ENCODE results near the gene ING3. TPM values are rescaled to one million over a fixed set of nuclear protein-coding genes. Genes with fewer than 3 reads are reported as not detected.

ING3 gene
- total RNA-seq, 3 donors from 2014 or later: 14.6 to 19.0 (median 19.0) TPM

DNA sequence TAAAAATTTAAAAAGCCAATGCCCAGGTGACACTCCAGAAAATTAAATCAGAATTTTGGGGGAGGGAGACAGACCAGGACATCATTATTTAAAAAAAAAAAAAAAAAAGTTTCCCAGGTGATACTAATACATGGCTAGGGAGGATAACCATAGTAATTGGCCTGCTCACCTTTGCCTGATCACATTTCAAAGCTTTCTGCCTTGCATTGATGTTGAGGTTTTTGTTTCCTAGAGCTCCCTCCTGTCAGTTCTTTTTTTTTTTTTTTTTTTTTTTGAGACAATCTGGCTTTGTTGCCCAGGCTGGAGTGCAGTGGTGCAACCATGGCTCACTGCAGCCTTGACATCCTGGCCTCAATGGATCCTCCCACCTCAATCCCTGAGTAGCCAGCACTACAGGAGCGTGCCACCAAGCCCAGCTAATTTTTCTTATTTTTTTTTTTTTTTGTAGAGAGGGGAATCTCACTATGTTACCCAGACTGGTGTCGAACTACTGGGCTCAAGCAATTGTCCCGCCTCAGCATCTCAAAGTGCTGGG lies 76.1 kb downstream of the ING3 start:
- no peaks in the 10 kb centered on the region for H3K9me3 ChIP-seq
- H3K27me3 ChIP-seq: no peaks in the 10 kb centered on the region
- no peaks in the 10 kb centered on the region for H3K4me1 ChIP-seq
- no peak overlapping the region for H3K27ac ChIP-seq
- H3K36me3 ChIP-seq: no peaks in the 10 kb centered on the region
- intact Hi-C loops (cut with DNase I; ENCODE audit: low total_unique reads): no loop called here
- DNase-seq (ENCODE audit: low spot score in 2 of 2): no peak
- TF ChIP-seq POLR2A (IDR thresholded peaks at IDR 0.05): no peak
- TF ChIP-seq CTCF (IDR thresholded peaks at IDR 0.05): no peak
- TF ChIP-seq POLR2AphosphoS5 (IDR thresholded peaks at IDR 0.05): no peak
- no peak overlapping the region for H3K4me3 ChIP-seq

Other genes starting within 250 kb of the ING3 start
- gene TSPAN12, start 92.6 kb upstream of the ING3 start, total RNA-seq: 10 to 100 TPM in 1 of 3 donors, 1 to 10 TPM in 2; 6.6 to 11.3 (median 9.2) TPM
- gene CPED1, start 37.9 kb downstream of the ING3 start, total RNA-seq: 10 to 100 TPM; 14.3 to 29.3 (median 15.4) TPM